Endothelial cell of umbilical vein (primary cell): ENCODE measurements around the gene WIPF3.

Experiments
- CTCF ChIP-seq, 2 donors: IDR thresholded peaks; 1 replicate in 1 of 2; 2 replicates in 1 of 2; pipeline ENCODE4 v1.5.1; 2011; ENCODE audit warnings: low read length in 2 of 2, mild to moderate bottlenecking in 2 of 2, moderate library complexity in 2 of 2, control low read depth in 1 of 2, inconsistent platforms in 1 of 2, low read depth in 1 of 2; ENCODE audit not compliant: insufficient read depth in 1 of 2; ENCODE audit errors: extremely low read depth in 1 of 2
- EZH2 ChIP-seq: IDR thresholded peaks from 2 replicates; pipeline ENCODE4 v1.6.1; 2012; ENCODE audit warnings: borderline replicate concordance, low read depth, mild to moderate bottlenecking, moderate library complexity, low read length, inconsistent platforms; ENCODE audit not compliant: severe bottlenecking
- FOS ChIP-seq: IDR thresholded peaks from 2 replicates; pipeline ENCODE4 v1.6.1; 2011; ENCODE audit warnings: mild to moderate bottlenecking, low read length, moderate library complexity, borderline replicate concordance; ENCODE audit not compliant: insufficient read depth
- GATA2 ChIP-seq: IDR thresholded peaks from 2 replicates; pipeline ENCODE4 v1.7.0; 2011; ENCODE audit warnings: low read depth, mild to moderate bottlenecking, moderate library complexity, mixed read lengths, low read length; ENCODE audit not compliant: insufficient read length, insufficient read depth
- JUN ChIP-seq: IDR thresholded peaks from 2 replicates; pipeline ENCODE4 v1.6.1; 2011; ENCODE audit warnings: borderline replicate concordance, low read depth; ENCODE audit not compliant: insufficient read length, insufficient read depth
- MAX ChIP-seq: IDR thresholded peaks from 2 replicates; pipeline ENCODE4 v1.6.1; 2011; ENCODE audit not compliant: insufficient read depth, insufficient read length
- MYC ChIP-seq: IDR thresholded peaks from one replicate; pipeline ENCODE4 v1.6.1; 2011; ENCODE audit warnings: mild to moderate bottlenecking, low read depth, low read length
- POLR2A ChIP-seq: IDR thresholded peaks from 2 replicates; pipeline ENCODE4 v1.6.1; 2012; ENCODE audit warnings: low read depth, mild to moderate bottlenecking, control low read depth, low read length
- POLR2AphosphoS5 ChIP-seq: IDR thresholded peaks from 2 replicates; pipeline ENCODE4 v1.6.1; 2012; ENCODE audit warnings: low read depth, mild to moderate bottlenecking, control low read depth, low read length, moderate library complexity; ENCODE audit not compliant: insufficient read depth

GRCh38 chr7:29885626-29886025 is 79.3 kb downstream of the WIPF3 start:
- no peak for TF ChIP-seq CTCF (IDR thresholded peaks at IDR 0.05; ENCODE audit: extremely low read depth in 1 of 2, insufficient read depth in 1 of 2, low read depth in 1 of 2, low read length in 2 of 2)
- TF ChIP-seq POLR2A = no peak
- no peak for TF ChIP-seq EZH2
- TF ChIP-seq FOS = no peak
- TF ChIP-seq POLR2AphosphoS5 = no peak
- no peak for TF ChIP-seq JUN
- no peak for TF ChIP-seq MAX
- no peak for TF ChIP-seq MYC
- no peak for TF ChIP-seq GATA2
